ENCODE results near the gene USP16.
"Not testable (repeated sequence)": the region's sequence is repeated elsewhere in the genome, so short reads cannot be mapped to it uniquely, and the experiment has no call there.

Gene USP16

GRCh38 chr21:29024474-29025327 is at the start of gene USP16:
Gene USP16, plus strand, starts transcription at chr21:29024668. Its CDS starts 3,246 bp downstream, at chr21:29027914.
- peak; percentile 94 for DNase-seq

- DNase-seq, result no peak
These were observed 49.1 kb upstream of the USP16 start for GRCh38 chr21:28975397-28975796.

DNA sequence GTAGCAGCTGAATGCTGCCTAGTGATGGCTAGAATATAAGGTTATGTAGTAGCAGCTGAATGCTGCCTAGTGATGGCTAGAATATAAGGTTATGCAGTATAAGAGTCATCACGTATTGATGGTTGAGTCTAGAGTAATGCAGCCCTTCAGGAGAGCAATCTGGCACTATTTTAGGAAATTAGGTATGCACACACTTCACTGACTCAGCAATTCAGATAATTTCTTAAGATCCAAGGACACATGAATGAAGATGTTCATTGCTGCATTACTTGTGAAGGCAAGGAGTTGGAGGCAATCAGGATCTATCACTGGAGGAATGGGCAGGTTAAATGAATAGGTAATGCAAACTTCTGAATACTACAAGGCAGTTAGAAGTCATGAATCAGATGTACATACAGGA is 45.4 kb upstream of the USP16 start:
- no peak for DNase-seq

DNA sequence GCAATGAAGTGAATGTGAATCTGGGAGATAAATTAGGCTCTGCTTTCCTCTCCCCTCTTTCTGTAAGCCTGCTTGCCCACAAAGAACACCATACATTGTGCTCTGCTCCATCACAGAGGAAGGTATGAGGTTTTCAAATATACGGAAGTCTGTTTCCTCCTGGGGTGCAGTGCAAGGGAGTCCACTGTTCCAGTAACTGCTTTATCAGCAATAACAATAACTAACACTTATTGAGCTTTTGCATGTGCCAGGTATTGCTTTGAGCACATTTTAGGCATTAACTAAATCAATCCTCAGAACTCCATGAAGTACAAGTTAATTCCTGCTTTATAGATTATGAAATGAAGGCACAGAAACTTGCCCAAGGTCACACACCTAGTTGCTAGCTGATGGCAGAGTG is 41.8 kb upstream of the USP16 start:
- no peak for DNase-seq

DNA sequence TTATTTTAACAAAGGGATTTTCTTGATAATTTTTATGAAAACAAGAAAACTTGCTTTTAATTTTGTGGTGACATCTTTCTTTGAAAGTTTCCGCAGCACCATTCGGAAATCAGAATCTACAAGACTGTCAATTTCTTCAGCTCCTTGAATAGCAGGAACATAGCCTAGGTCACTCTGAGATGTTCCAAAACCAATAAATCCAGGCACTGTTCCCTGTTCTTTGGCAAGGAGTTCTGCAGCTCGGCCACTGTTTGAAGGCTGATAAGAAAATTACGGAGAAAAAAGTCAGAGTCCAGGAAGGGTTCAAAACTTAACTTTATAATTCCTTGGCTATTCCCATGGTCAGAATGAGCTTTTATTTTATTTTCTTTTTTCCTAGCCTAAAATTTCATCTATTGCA is 37.8 kb upstream of the USP16 start:
- DNase-seq, result no peak

DNA sequence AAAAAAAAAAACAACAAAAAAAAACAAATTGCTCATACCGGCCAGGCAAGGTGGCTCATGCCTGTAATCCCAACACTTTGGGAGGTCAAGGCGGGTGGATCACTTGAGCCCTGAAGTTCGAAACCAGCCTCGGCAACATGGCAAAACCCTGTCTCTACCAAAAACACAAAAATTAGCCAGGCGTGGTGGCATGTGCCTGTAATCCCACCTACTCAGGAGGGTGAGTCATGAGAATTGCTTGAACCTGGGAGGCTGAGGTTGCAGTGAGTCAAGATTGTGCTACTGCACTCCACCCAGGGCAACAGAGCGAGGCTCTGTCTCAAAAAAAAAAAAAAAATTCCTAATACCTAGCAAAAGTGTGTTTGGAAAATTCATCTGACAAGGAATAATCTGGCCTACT is 36.3 kb upstream of the USP16 start:
- DNase-seq, result not testable (repeated sequence)

- no peak for DNase-seq
These were observed 32.5 kb upstream of the USP16 start for GRCh38 chr21:28991861-28992525.

GRCh38 chr21:28992526-28993292 is 31.8 kb upstream of the USP16 start, which contains the start of gene LTN1:
Gene LTN1, minus strand, starts transcription at chr21:28992877. Its CDS starts 72 bp downstream, at chr21:28992805.
- peak; percentile 99 for DNase-seq

DNA sequence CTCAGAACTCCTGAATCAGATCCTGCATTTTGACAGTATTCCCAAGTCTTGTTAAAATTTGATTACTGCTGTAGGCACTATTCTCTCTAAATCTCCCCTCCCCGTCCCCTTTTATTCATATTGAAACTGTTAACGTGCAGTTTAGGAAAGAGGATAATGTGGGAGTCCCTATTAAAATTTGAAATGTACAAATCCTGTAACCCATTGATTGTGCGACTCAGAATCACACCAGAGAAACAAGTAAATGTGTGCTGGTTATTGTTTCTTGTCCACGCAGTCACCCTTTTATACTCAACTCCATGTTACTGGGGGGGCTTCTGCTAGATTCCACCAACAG is 31.2 kb upstream of the USP16 start:
- DNase-seq, result no peak

- peak; percentile 97 for DNase-seq
These were observed 21.9 kb upstream of the USP16 start for GRCh38 chr21:29002442-29003144.

GRCh38 chr21:29005696-29006095 is 18.8 kb upstream of the USP16 start:
- DNase-seq, result no peak

- no peak for DNase-seq
These were observed 17.3 kb upstream of the USP16 start for GRCh38 chr21:29007135-29007534.

GRCh38 chr21:29007810-29008209 is 16.7 kb upstream of the USP16 start:
- DNase-seq, result no peak

DNA sequence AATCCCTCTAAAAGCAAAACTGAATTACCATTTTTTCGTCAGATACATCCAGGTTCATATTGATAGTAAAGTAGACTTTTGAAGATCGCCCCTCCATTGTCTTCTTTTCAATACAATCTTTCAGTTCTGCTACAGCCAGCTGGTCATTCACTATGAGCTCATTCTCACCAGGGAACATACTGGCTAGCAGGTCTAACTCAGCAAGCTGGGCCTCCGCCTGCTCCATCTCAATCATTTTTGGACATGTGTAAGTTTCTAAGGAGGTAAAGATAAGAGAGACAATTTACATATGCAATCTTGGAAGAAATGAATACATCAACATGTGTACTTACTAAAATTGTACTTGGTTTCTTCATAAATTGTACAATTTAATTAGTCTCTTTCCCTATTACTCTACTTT is 16.1 kb upstream of the USP16 start:
- no peak for DNase-seq

DNA sequence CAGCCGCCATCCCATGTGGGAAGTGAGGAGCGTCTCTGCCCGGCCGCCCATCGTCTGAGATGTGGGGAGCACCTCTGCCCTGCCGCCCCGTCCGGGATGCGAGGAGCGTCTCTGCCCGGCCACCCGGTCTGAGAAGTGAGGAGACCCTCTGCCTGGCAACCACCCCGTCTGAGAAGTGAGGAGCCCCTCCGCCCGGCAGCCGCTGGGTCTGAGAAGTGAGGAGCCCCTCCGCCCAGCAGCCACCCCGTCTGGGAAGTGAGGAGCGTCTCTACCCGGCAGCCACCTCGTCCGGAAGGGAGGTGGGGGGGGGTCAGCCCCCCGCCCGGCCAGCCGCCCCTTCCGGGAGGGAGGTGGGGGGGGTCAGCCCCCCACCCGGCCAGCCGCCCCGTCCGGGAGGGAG is 13.2 kb upstream of the USP16 start:
- DNase-seq, result not testable (repeated sequence)

- DNase-seq, result no peak
These were observed 6.7 kb upstream of the USP16 start for GRCh38 chr21:29017639-29018237.

DNA sequence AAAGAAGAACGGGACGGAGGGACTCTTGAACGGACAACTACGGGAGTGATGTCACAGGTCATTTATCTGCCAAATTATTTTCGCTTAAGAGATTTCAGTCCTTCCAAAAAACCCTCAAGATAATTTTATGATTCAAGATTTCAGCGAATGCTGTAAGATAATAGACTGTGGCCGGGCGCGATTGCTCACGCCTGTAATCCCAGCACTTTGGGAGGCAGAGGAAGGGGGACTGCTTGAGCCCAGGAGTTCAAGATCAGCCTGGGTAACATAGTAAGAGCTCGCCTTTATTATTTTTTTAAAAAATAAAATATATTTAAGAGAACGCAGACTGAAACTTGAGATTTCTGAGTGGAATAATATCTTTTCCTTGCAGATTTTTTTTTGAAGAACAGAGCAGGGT is 5.9 kb upstream of the USP16 start:
- DNase-seq, result no peak

DNA sequence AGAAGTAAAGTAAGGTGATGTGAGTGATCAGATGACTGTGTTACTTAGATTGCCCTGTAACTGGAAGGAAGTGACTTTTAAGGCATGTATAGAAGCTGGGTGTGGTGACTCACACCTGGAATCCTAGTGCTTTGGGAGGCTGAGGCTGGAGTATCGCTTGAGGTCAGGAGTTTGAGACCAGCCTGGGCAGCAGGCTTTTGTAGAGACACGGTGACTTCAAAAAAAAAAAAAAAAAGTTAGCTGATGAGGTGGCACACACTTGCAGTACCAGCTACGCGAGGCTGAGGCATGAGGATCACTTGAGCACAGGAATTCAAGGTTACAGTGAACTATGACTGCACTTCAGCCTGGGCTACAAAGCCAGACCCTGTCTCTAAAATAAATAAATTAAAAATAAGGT is 2.3 kb upstream of the USP16 start:
- peak; percentile 14 for DNase-seq

DNA sequence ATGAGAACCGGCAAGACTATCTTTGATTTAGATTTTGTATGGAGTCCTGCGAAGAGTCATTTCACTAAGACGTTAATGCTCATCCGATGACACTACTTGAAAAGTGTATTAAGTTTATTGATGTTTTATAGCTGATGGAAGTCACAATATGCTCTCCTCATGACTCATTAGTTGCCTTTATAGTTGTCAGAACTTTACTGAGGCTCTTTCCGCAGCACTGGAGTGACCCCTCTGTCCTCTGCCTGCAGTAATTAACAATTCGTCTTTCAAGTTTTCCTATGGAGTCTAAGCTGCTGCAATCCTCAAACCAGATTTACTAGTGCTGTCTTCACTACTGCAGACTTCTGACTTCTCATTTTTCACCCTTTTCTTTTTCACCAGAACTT is 853 bp downstream of the USP16 start:
- no peak for DNase-seq

- DNase-seq, result no peak
These were observed 5.1 kb downstream of the USP16 start for GRCh38 chr21:29029524-29029923.

- no peak for DNase-seq
These were observed 6.4 kb downstream of the USP16 start for GRCh38 chr21:29030909-29031308.

- DNase-seq, result no peak
These were observed 8.8 kb downstream of the USP16 start for GRCh38 chr21:29033301-29033700.

- DNase-seq, result no peak
These were observed 9.4 kb downstream of the USP16 start for GRCh38 chr21:29033871-29034270.
